Endothelial cell of umbilical vein (primary cell): Measurements from ENCODE around the gene KCTD17. TPM values are rescaled to one million over a fixed set of nuclear protein-coding genes. Genes with fewer than 3 reads are reported as not detected.

Source experiments
- BruUV-seq: library from RNA; stranded (reverse); fragments of 400-500 nt; replicated peaks from 2 replicates; lab custom pipeline; 2021; lab: Mats Ljungman, UMichigan
- CTCF ChIA-PET: fragments of 300-600, 350-600 bp; sonication (Branson Sonifier 250); formaldehyde crosslinking; loops from one replicate; lab custom pipeline; 2021; ENCODE audit warnings: antibody characterized with exemption, inconsistent platforms; lab: Charles Lee
- POLR2A ChIA-PET: fragments of 300-600, 350-600 bp; sonication (Branson Sonifier 250); formaldehyde crosslinking; loops from one replicate; lab custom pipeline; 2021; ENCODE audit warnings: antibody characterized with exemption, inconsistent platforms; lab: Charles Lee
- DNase-seq: peaks from one replicate; pipeline ENCODE4 v3.0.0-alpha.2; 2011; ENCODE audit warnings: low read depth, low spot score
- FAIRE-seq: peaks from 2 replicates; lab custom pipeline; 2011; peaks lifted over from hg19 to GRCh38; lab: Jason Lieb, UNC
- H2AFZ ChIP-seq: 2 replicates; pipeline ENCODE4 v1.6.0; 2012; ENCODE audit warnings: low read depth, low read length, control low read depth, inconsistent platforms
- H3K27ac ChIP-seq: 2 replicates; pipeline ENCODE4 v1.5.1; 2011; ENCODE audit warnings: low read depth, mild to moderate bottlenecking, control low read depth, low read length, moderate library complexity; ENCODE audit not compliant: insufficient read depth
- H3K27me3 ChIP-seq, 2 experiments: 2 replicates each; pipeline versions ENCODE4 v1.6.0 to v1.6.1; 2011; ENCODE audit warnings: low read length in 2 of 2, mixed read lengths in 1 of 2; ENCODE audit not compliant: control insufficient read depth in 2 of 2, insufficient read depth in 2 of 2
- H3K36me3 ChIP-seq, 2 experiments: 2 replicates in 1 of 2; 3 replicates in 1 of 2; pipeline ENCODE4 v1.5.1; 2011; ENCODE audit warnings: low read length in 2 of 2, mild to moderate bottlenecking in 1 of 2, moderate library complexity in 1 of 2; ENCODE audit not compliant: control insufficient read depth in 2 of 2, insufficient read depth in 2 of 2; ENCODE audit errors: extremely low read depth in 1 of 2
- H3K4me1 ChIP-seq: 3 replicates; pipeline ENCODE4 v1.5.1; 2011; ENCODE audit warnings: mild to moderate bottlenecking, low read length; ENCODE audit not compliant: control insufficient read depth, insufficient read depth; ENCODE audit errors: extremely low read depth
- H3K4me2 ChIP-seq: 2 replicates; pipeline ENCODE4 v1.6.1; 2011; ENCODE audit warnings: low read length, control low read depth, mixed read lengths; ENCODE audit not compliant: insufficient read depth
- H3K4me3 ChIP-seq, 3 experiments: fragments of 200-600 bp in 1 of 3; sonication (generic), shearing (Covaris generic) in 1 of 3; replicated peaks in 1 of 3; 2 replicates each; pipeline ENCODE4 v1.5.1; 2011 to 2016; ENCODE audit warnings: control low read depth in 3 of 3, low read length in 3 of 3, mild to moderate bottlenecking in 2 of 3, inconsistent platforms in 1 of 3, low read depth in 1 of 3, moderate library complexity in 1 of 3; ENCODE audit not compliant: insufficient read depth in 1 of 3
- H3K79me2 ChIP-seq: 2 replicates; pipeline ENCODE4 v1.6.0; 2012; ENCODE audit warnings: low read length, inconsistent platforms; ENCODE audit not compliant: control insufficient read depth, insufficient read depth
- H3K9ac ChIP-seq: replicated peaks from 2 replicates; pipeline ENCODE3; 2011; ENCODE audit warnings: low read length, control low read depth; ENCODE audit not compliant: insufficient read depth; ENCODE audit errors: extremely low read depth
- H3K9me1 ChIP-seq: replicated peaks from 3 replicates; pipeline ENCODE4 v1.6.0; 2011; ENCODE audit warnings: mild to moderate bottlenecking, low read length; ENCODE audit not compliant: control insufficient read depth, insufficient read depth; ENCODE audit errors: extremely low read depth
- H3K9me3 ChIP-seq: replicated peaks from 2 replicates; pipeline ENCODE4 v1.5.1; 2012; ENCODE audit warnings: low read length, inconsistent platforms; ENCODE audit not compliant: control insufficient read depth, insufficient read depth
- H4K20me1 ChIP-seq: replicated peaks from 2 replicates; pipeline ENCODE3; 2011; ENCODE audit warnings: mild to moderate bottlenecking, low read length; ENCODE audit not compliant: control insufficient read depth, insufficient read depth; ENCODE audit errors: extremely low read depth
- CTCF ChIP-seq, 2 donors: IDR thresholded peaks; 1 replicate in 1 of 2; 2 replicates in 1 of 2; pipeline ENCODE4 v1.5.1; 2011; ENCODE audit warnings: low read length in 2 of 2, mild to moderate bottlenecking in 2 of 2, moderate library complexity in 2 of 2, control low read depth in 1 of 2, inconsistent platforms in 1 of 2, low read depth in 1 of 2; ENCODE audit not compliant: insufficient read depth in 1 of 2; ENCODE audit errors: extremely low read depth in 1 of 2
- EZH2 ChIP-seq: IDR thresholded peaks from 2 replicates; pipeline ENCODE4 v1.6.1; 2012; ENCODE audit warnings: borderline replicate concordance, low read depth, mild to moderate bottlenecking, moderate library complexity, low read length, inconsistent platforms; ENCODE audit not compliant: severe bottlenecking
- FOS ChIP-seq: IDR thresholded peaks from 2 replicates; pipeline ENCODE4 v1.6.1; 2011; ENCODE audit warnings: mild to moderate bottlenecking, low read length, moderate library complexity, borderline replicate concordance; ENCODE audit not compliant: insufficient read depth
- GATA2 ChIP-seq: IDR thresholded peaks from 2 replicates; pipeline ENCODE4 v1.7.0; 2011; ENCODE audit warnings: low read depth, mild to moderate bottlenecking, moderate library complexity, mixed read lengths, low read length; ENCODE audit not compliant: insufficient read length, insufficient read depth
- JUN ChIP-seq: IDR thresholded peaks from 2 replicates; pipeline ENCODE4 v1.6.1; 2011; ENCODE audit warnings: borderline replicate concordance, low read depth; ENCODE audit not compliant: insufficient read length, insufficient read depth
- MAX ChIP-seq: IDR thresholded peaks from 2 replicates; pipeline ENCODE4 v1.6.1; 2011; ENCODE audit not compliant: insufficient read depth, insufficient read length
- MYC ChIP-seq: IDR thresholded peaks from one replicate; pipeline ENCODE4 v1.6.1; 2011; ENCODE audit warnings: mild to moderate bottlenecking, low read depth, low read length
- POLR2A ChIP-seq: IDR thresholded peaks from 2 replicates; pipeline ENCODE4 v1.6.1; 2012; ENCODE audit warnings: low read depth, mild to moderate bottlenecking, control low read depth, low read length
- POLR2AphosphoS5 ChIP-seq: IDR thresholded peaks from 2 replicates; pipeline ENCODE4 v1.6.1; 2012; ENCODE audit warnings: low read depth, mild to moderate bottlenecking, control low read depth, low read length, moderate library complexity; ENCODE audit not compliant: insufficient read depth
- dilution Hi-C: fragments of 300-500 bp; cut with MboI; formaldehyde crosslinking; loops from one replicate; pipeline ENCODE4 v1.15.0; 2019; ENCODE audit warnings: low sequenced_read_pairs; ENCODE audit not compliant: extremely low pct_ligation_motif_present
- intact Hi-C: fragments of 100-400 bp; cut with micrococcal nuclease; formaldehyde crosslinking; loops from one replicate; pipeline ENCODE4 v1.10.0; 2022
- polyA plus RNA-seq, 4 experiments: library from polyadenylated mRNA; depleted of rRNA in 3 of 4; stranded (reverse) in 3 of 4; unstranded in 1 of 4; fragments of >200 nt; gene quantifications; 2 replicates each; pipeline versions ENCODE4 v1.2.1 to v1.2.3, GENCODE V29; 2011 to 2012; ENCODE audit warnings: missing spikeins in 1 of 4
- total RNA-seq: library from RNA; stranded (reverse); gene quantifications from 2 replicates; pipeline ENCODE4 v1.2.3, GENCODE V29; 2021

KCTD17 gene
- total and polyA plus RNA-seq, 2 donors (not counting 3 experiments of a cell fraction or from before 2014, with no cell fraction given), result 59.2 to 73.0 TPM

GRCh38 chr22:37007651-37008050 is 43.9 kb upstream of the KCTD17 start:
- intact Hi-C loops, result no loop called here

More at GRCh38 chr22:37007651-37008050, 43.9 kb upstream of the KCTD17 start:
- TF ChIP-seq POLR2A (no peak), CTCF (IDR thresholded peaks at IDR 0.05; ENCODE audit: extremely low read depth in 1 of 2, insufficient read depth in 1 of 2, low read depth in 1 of 2, low read length in 2 of 2) (no peak), MYC (no peak), EZH2 (no peak), JUN (no peak), GATA2 (no peak), FOS (no peak), POLR2AphosphoS5 (no peak), MAX (no peak)
- no peaks in the 10 kb centered on the region for H4K20me1 ChIP-seq
- no peak overlapping the region for H3K27ac ChIP-seq
- FAIRE-seq (no peak), DNase-seq (peak; percentile 25)
- H3K36me3 ChIP-seq, result no peaks in the 10 kb centered on the region
- POLR2A ChIA-PET, result no interaction called here
- H3K4me2 ChIP-seq, result no peak overlapping the region
- peaks cover 14% of the 10 kb centered on the region for H3K4me1 ChIP-seq
- H3K4me3 ChIP-seq, result no peak overlapping the region
- no peaks in the 10 kb centered on the region for H3K9me1 ChIP-seq
- H2AFZ ChIP-seq, result no peak overlapping the region
- H3K9ac ChIP-seq, result no peak overlapping the region
- no peaks in the 10 kb centered on the region for H3K9me3 ChIP-seq
- CTCF ChIA-PET, result interaction anchor here (1.2 to 1.8 kb wide), 4 partner anchors 9 to 226 kb away, joined by 4 to 6 read pairs (median 4); no protein-coding TSS in a partner anchor
- H3K79me2 ChIP-seq, result no peaks in the 10 kb centered on the region
- BruUV-seq, result no TSS peak
- dilution Hi-C loops, result no loop called here
- peaks cover 12 to 17% of the 10 kb centered on the region in 2 experiments for H3K27me3 ChIP-seq
